K562 (cell line): Measurements from ENCODE around the gene CPPED1. TPM values are rescaled to one million over a fixed set of nuclear protein-coding genes. Genes with fewer than 3 reads are reported as not detected.

Source experiments
- CBFB ChIP-seq: sonication (generic); formaldehyde crosslinking; IDR thresholded peaks from 2 replicates; pipeline ENCODE4 v1.4.0; 2020; ENCODE audit warnings: mild to moderate bottlenecking, missing genetic modification reagents
- FOXA3 ChIP-seq, 2 experiments: fragments of 450-650 bp in 1 of 2; sonication (generic) in 1 of 2; formaldehyde crosslinking; IDR thresholded peaks in 1 of 2; conservative IDR thresholded peaks in 1 of 2; 2 replicates each; pipeline versions ENCODE4 v1.4.0 to v1.8.0; 2020 to 2022; ENCODE audit warnings: mild to moderate bottlenecking in 2 of 2, missing genetic modification reagents in 1 of 2
- KAT7 ChIP-seq: sonication (generic); formaldehyde crosslinking; IDR thresholded peaks from 2 replicates; pipeline ENCODE4 v1.8.0; 2022; ENCODE audit warnings: missing genetic modification reagents, mild to moderate bottlenecking, borderline replicate concordance
- NFIX ChIP-seq: fragments of 250-450 bp; sonication (Bioruptor Pico); IDR thresholded peaks from 2 replicates; pipeline ENCODE4 v1.4.0; 2020; ENCODE audit warnings: low read depth, mild to moderate bottlenecking, moderate library complexity
- POLR2AphosphoS2 ChIP-seq: IDR thresholded peaks from 2 replicates; pipeline ENCODE4 v1.6.1; 2012; ENCODE audit warnings: low read length, improper control_type of control experiment
- SIN3A ChIP-seq, 2 experiments: fragments of 150-350 bp in 1 of 2; IDR thresholded peaks; 2 replicates each; pipeline ENCODE4 v1.6.1; 2011 to 2016; ENCODE audit warnings: borderline replicate concordance in 2 of 2, low read depth in 2 of 2, low read length in 2 of 2, mild to moderate bottlenecking in 2 of 2, moderate library complexity in 2 of 2; ENCODE audit not compliant: control insufficient read depth in 1 of 2
- SMAD3 ChIP-seq: fragments of 450-650 bp; formaldehyde crosslinking; conservative IDR thresholded peaks from 2 replicates; pipeline ENCODE4 v1.4.0; 2020; ENCODE audit warnings: mild to moderate bottlenecking
- SMAD4 ChIP-seq: fragments of 250-450 bp; sonication (Bioruptor Pico); conservative IDR thresholded peaks from 2 replicates; pipeline ENCODE4 v1.8.0; 2021; ENCODE audit warnings: inconsistent platforms, mild to moderate bottlenecking, moderate library complexity
- SRSF9 ChIP-seq: fragments of 200-400 bp; formaldehyde crosslinking; IDR thresholded peaks from 2 replicates; pipeline ENCODE4 v1.6.1; 2017; ENCODE audit warnings: low read depth, low read length, borderline replicate concordance
- TEAD4 ChIP-seq, 2 experiments: sonication (generic) in 1 of 2; formaldehyde crosslinking in 1 of 2; IDR thresholded peaks; 2 replicates each; pipeline versions ENCODE4 v1.6.1 to v1.8.0; 2012 to 2022; ENCODE audit warnings: borderline replicate concordance in 1 of 2, inconsistent platforms in 1 of 2, low read length in 1 of 2, mild to moderate bottlenecking in 1 of 2, missing genetic modification reagents in 1 of 2
- TRIM25 ChIP-seq: fragments of 450-650 bp; IDR thresholded peaks from 2 replicates; pipeline ENCODE4 v1.7.0; 2016; ENCODE audit warnings: borderline replicate concordance
- YY1 ChIP-seq, 3 experiments: IDR thresholded peaks; 2 replicates each; pipeline ENCODE4 v1.6.1; 2011; ENCODE audit warnings: low read length in 2 of 3, mild to moderate bottlenecking in 2 of 3, moderate library complexity in 2 of 3, borderline replicate concordance in 1 of 3, control low read depth in 1 of 3, low read depth in 1 of 3; ENCODE audit not compliant: insufficient read depth in 3 of 3, insufficient replicate concordance in 2 of 3, control insufficient read depth in 1 of 3, insufficient read length in 1 of 3; ENCODE audit errors: extremely low read depth in 1 of 3
- ZNF311 ChIP-seq: fragments of 250-450 bp; sonication (Bioruptor Pico); IDR thresholded peaks from 2 replicates; pipeline ENCODE4 v1.4.0; 2020; ENCODE audit warnings: mild to moderate bottlenecking, moderate library complexity
- ZNF589 ChIP-seq: fragments of 200-800 bp; sonication (Bioruptor generic); IDR thresholded peaks from 2 replicates; pipeline ENCODE4 v1.6.1; 2016; ENCODE audit warnings: low read depth, missing genetic modification characterization, missing compliant biosample characterization
- ZNF639 ChIP-seq, 2 experiments: fragments of 200-800 bp in 1 of 2; sonication (Bioruptor generic) in 1 of 2; sonication (generic) in 1 of 2; formaldehyde crosslinking in 1 of 2; IDR thresholded peaks in 1 of 2; conservative IDR thresholded peaks in 1 of 2; 2 replicates each; pipeline versions ENCODE4 v1.5.0 to v1.6.1; 2016 to 2020; ENCODE audit warnings: missing compliant biosample characterization in 1 of 2, missing genetic modification characterization in 1 of 2, missing genetic modification reagents in 1 of 2
- ZNF766 ChIP-seq: fragments of 200-800 bp; sonication (Bioruptor generic); conservative IDR thresholded peaks from 2 replicates; pipeline ENCODE4 v1.6.1; 2016; ENCODE audit warnings: missing genetic modification characterization, missing compliant biosample characterization
- polyA plus RNA-seq, 8 experiments: library from polyadenylated mRNA; depleted of rRNA in 4 of 8; stranded (reverse) in 5 of 8; unstranded in 3 of 8; fragments of >200 nt; fragmentation: Nextera tagmentation in 2 of 8; fragmentation: Illumina TruSeq in 1 of 8; extraction: Ambion mirVana in 2 of 8; extraction: Trizol in 1 of 8; gene quantifications; 2 replicates each; pipeline versions ENCODE4 v1.2.1 to v1.2.3, GENCODE V29; 2011 to 2014; ENCODE audit warnings: inconsistent platforms in 1 of 8, missing spikeins in 1 of 8
- total RNA-seq, 7 experiments: library from RNA; depleted of rRNA in 6 of 7; stranded (reverse); fragments of >200 nt in 6 of 7; fragmentation: Illumina TruSeq in 2 of 7; extraction: Trizol in 2 of 7; gene quantifications; 2 replicates each; pipeline versions ENCODE4 v1.2.1 to v1.2.3, GENCODE V29; 2011 to 2021; ENCODE audit warnings: low replicate concordance in 1 of 7
- TF ChIP-seq, protein P1 (sequence below): fragments of 450-650 bp; formaldehyde crosslinking; IDR thresholded peaks from 2 replicates; pipeline ENCODE4 v1.4.0; 2020; ENCODE audit warnings: mild to moderate bottlenecking, moderate library complexity
- TF ChIP-seq, protein P2 (sequence below): sonication (generic); formaldehyde crosslinking; IDR thresholded peaks from 2 replicates; pipeline ENCODE4 v1.8.0; 2023; ENCODE audit warnings: mild to moderate bottlenecking, missing genetic modification reagents

The CPPED1 gene
- total and polyA plus RNA-seq, 9 of the 15 experiments (the other 6 are each of a cell fraction or from before 2014, with no cell fraction given), result 7.5 to 25.7 (median 16.9) TPM

- TF ChIP-seq SMAD3 (CRISPR knock-in tag) (no peak), TRIM25 (no peak), SMAD4 (CRISPR knock-in tag) (no peak; the same call in 1 of the 2 replicates), ZNF589 (peak; percentile 73; the same call in 1 of the 2 replicates), NFIX (CRISPR knock-in tag) (no peak), POLR2AphosphoS2 (no peak), FOXA3 (CRISPR knock-in tag; conservative IDR thresholded peaks at IDR 0.05 in 1 of 2, IDR thresholded peaks at IDR 0.05 in 1 of 2) (no peak), ZNF639 (CRISPR knock-in tag; conservative IDR thresholded peaks at IDR 0.05 in 1 of 2, IDR thresholded peaks at IDR 0.05 in 1 of 2) (0 out of 4 replicates have a peak, but pooled peaks of 1 of the 2 experiments have one; percentile 17), YY1 (IDR thresholded peaks at IDR 0.05; ENCODE audit: borderline replicate concordance in 1 of 3, control insufficient read depth in 1 of 3, extremely low read depth in 1 of 3, insufficient read depth in 3 of 3, insufficient read length in 1 of 3, insufficient replicate concordance in 2 of 3, low read depth in 1 of 3, low read length in 2 of 3) (no peak), ZNF311 (CRISPR knock-in tag) (no peak), ZNF766 (CRISPR knock-in tag) (no peak), KAT7 (CRISPR knock-in tag) (no peak), TEAD4 (IDR thresholded peaks at IDR 0.05; ENCODE audit: low read length) (peak; percentile 59; the same call in 1 of the 2 replicates), TEAD4 (CRISPR knock-in tag; IDR thresholded peaks at IDR 0.05; ENCODE audit: borderline replicate concordance) (no peak), SRSF9 (no peak), CBFB (CRISPR knock-in tag) (no peak), SIN3A (IDR thresholded peaks at IDR 0.05; ENCODE audit: borderline replicate concordance in 2 of 2, control insufficient read depth in 1 of 2, low read depth in 2 of 2, low read length in 2 of 2) (no peak)
- TF ChIP-seq, protein P1, sequence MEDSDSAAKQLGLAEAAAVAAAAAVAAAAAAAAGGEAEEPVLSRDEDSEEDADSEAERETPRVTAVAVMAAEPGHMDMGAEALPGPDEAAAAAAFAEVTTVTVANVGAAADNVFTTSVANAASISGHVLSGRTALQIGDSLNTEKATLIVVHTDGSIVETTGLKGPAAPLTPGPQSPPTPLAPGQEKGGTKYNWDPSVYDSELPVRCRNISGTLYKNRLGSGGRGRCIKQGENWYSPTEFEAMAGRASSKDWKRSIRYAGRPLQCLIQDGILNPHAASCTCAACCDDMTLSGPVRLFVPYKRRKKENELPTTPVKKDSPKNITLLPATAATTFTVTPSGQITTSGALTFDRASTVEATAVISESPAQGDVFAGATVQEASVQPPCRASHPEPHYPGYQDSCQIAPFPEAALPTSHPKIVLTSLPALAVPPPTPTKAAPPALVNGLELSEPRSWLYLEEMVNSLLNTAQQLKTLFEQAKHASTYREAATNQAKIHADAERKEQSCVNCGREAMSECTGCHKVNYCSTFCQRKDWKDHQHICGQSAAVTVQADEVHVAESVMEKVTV, result no peak
- TF ChIP-seq, protein P2, sequence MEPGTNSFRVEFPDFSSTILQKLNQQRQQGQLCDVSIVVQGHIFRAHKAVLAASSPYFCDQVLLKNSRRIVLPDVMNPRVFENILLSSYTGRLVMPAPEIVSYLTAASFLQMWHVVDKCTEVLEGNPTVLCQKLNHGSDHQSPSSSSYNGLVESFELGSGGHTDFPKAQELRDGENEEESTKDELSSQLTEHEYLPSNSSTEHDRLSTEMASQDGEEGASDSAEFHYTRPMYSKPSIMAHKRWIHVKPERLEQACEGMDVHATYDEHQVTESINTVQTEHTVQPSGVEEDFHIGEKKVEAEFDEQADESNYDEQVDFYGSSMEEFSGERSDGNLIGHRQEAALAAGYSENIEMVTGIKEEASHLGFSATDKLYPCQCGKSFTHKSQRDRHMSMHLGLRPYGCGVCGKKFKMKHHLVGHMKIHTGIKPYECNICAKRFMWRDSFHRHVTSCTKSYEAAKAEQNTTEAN (CRISPR knock-in tag), result no peak
Measured at GRCh38 chr16:12801511-12802042, 2.1 kb downstream of the CPPED1 start (continued).
